Tibial artery (tissue), 4 donors: Measurements from ENCODE around the gene ULK4.

Experiments
- DNase-seq, 2 donors: peaks; one replicate each; pipeline ENCODE4 v3.0.0-alpha.2; 2019
- H3K27ac ChIP-seq, 2 donors: fragments of 200-600 bp; sonication (generic) in 1 of 2; 1 replicate in 1 of 2; 2 replicates in 1 of 2; pipeline ENCODE4 v1.5.1; 2018 to 2019; ENCODE audit warnings: mild to moderate bottlenecking in 1 of 2
- H3K27me3 ChIP-seq, 2 donors: fragments of 200-600 bp; sonication (generic) in 1 of 2; one replicate each; pipeline versions ENCODE4 v1.5.1 to v1.6.0; 2016 to 2019
- H3K36me3 ChIP-seq, 3 donors: fragments of 200-600 bp; sonication (generic) in 2 of 3; one replicate each; pipeline ENCODE4 v1.5.1; 2016 to 2019; ENCODE audit warnings: mild to moderate bottlenecking in 2 of 3
- H3K4me1 ChIP-seq, 4 donors: fragments of 200-600 bp; sonication (generic) in 2 of 4; 1 replicate in 3 of 4; 2 replicates in 1 of 4; pipeline ENCODE4 v1.5.1; 2016 to 2019
- H3K4me3 ChIP-seq, 2 donors: fragments of 200-600 bp; sonication (generic) in 1 of 2; 1 replicate in 1 of 2; 2 replicates in 1 of 2; pipeline ENCODE4 v1.5.1; 2018 to 2019; ENCODE audit warnings: mild to moderate bottlenecking in 2 of 2
- H3K9me3 ChIP-seq, 3 donors: fragments of 200-600 bp; sonication (generic) in 1 of 3; one replicate each; pipeline ENCODE4 v1.5.1; 2016 to 2019
- intact Hi-C: fragments of 100-400 bp; cut with DNase I; formaldehyde crosslinking; loops from one replicate; pipeline ENCODE4 v1.15.0; 2023; ENCODE audit warnings: low total_unique reads
- TF ChIP-seq, protein P1 (sequence below), 2 experiments: fragments of 200-600 bp in 1 of 2; fragments of 450-650 bp in 1 of 2; IDR thresholded peaks; one replicate each; pipeline ENCODE4 v1.5.1; 2017 to 2019; ENCODE audit warnings: antibody characterized with exemption in 2 of 2, mild to moderate bottlenecking in 1 of 2, moderate library complexity in 1 of 2

ULK4 gene

DNA sequence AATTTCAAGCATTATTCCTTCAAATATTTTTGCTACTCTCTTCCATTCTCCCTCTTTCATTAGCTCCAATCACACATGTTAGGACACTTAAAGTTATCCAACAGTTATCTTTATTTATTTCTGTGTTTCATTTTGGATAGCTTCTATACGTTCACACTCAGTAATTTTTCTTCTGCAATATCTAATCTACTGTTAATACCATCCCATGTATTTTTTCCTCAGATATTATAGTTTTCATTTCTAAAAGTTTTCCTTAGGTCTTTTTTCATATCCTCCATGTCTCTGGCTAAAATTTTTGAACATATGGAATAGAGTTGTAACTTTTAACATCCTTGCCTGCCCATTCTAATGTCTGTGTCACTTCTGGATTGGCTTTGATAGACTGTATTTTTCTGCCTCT is 689.2 kb downstream of the ULK4 start:
- intact Hi-C loops, result no loop called here
- Histone ChIP-seq H3K4me1 (no peaks in the 10 kb centered on the region), H3K36me3 (no peaks in the 10 kb centered on the region), H3K4me3 (no peak overlapping the region), H3K27ac (no peak overlapping the region), H3K27me3 (no peaks in the 10 kb centered on the region), H3K9me3 (peaks cover 0 to 5% (median 0%) of the 10 kb centered on the region in 3 donors)
- DNase-seq, result no peak
- TF ChIP-seq, protein P1, sequence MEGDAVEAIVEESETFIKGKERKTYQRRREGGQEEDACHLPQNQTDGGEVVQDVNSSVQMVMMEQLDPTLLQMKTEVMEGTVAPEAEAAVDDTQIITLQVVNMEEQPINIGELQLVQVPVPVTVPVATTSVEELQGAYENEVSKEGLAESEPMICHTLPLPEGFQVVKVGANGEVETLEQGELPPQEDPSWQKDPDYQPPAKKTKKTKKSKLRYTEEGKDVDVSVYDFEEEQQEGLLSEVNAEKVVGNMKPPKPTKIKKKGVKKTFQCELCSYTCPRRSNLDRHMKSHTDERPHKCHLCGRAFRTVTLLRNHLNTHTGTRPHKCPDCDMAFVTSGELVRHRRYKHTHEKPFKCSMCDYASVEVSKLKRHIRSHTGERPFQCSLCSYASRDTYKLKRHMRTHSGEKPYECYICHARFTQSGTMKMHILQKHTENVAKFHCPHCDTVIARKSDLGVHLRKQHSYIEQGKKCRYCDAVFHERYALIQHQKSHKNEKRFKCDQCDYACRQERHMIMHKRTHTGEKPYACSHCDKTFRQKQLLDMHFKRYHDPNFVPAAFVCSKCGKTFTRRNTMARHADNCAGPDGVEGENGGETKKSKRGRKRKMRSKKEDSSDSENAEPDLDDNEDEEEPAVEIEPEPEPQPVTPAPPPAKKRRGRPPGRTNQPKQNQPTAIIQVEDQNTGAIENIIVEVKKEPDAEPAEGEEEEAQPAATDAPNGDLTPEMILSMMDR (IDR thresholded peaks at IDR 0.05), result no peak

DNA sequence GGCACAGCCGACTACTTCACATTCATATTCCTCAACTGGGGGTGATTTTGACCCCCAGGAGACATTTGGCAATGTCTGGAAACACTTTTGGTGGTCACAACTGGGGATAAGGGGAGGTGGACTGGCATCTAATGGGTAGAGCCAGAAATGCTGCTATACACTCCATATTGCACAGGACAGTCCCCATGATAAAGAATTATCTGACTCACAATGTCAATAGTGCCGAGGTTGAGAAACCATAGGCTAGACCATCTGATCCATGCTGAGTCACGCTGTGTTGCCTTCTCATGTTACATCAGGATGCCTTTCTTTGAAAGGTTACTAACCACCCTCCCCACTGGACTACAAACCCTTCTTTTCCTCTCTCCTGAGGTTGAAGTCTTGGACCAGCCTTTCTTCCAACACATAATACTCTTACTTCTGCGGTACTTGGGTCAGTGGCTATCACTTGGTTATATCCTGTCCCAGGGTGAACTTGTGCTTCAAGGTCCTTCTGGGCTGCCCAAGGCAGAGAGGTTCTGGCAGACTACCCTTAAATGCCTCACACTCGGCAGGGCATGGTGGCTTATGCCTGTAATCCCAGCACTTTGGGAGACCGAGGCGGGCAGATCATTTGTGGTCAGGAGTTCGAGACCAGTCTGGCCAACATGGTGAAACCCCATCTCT is 693.8 kb downstream of the ULK4 start:
- TF ChIP-seq, protein P1 (IDR thresholded peaks at IDR 0.05), result no peak
- Histone ChIP-seq H3K27me3 (no peaks in the 10 kb centered on the region), H3K4me1 (no peaks in the 10 kb centered on the region), H3K9me3 (peaks cover 0 to 5% (median 0%) of the 10 kb centered on the region in 3 donors), H3K36me3 (no peaks in the 10 kb centered on the region), H3K27ac (no peak overlapping the region), H3K4me3 (no peak overlapping the region)
- intact Hi-C loops, result no loop called here
- no peak for DNase-seq

DNA sequence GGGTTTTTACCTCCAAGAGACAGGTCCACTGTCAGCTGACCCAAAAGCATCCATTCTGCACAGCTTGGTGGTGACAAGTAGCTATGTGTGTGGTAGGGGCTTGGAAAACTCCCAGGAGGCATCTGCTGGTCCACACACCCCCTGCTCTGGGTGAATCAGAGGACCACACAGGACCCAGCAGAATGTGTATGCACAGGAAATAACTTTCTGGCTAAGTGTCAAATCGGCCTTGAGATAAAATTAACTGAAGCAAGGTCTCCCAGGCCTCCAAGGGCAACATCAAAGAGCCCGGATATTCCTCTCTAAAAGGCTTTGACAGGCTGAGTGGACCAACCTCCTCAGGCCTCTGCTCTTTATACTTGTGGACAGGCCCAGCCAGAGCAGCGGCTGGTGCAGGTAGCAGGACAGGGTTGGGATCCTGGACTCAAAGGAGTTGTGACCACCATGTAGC is 696.1 kb downstream of the ULK4 start:
- Histone ChIP-seq H3K4me3 (no peak overlapping the region), H3K27ac (no peak overlapping the region), H3K4me1 (no peaks in the 10 kb centered on the region), H3K27me3 (no peaks in the 10 kb centered on the region), H3K36me3 (no peaks in the 10 kb centered on the region), H3K9me3 (no peaks in the 10 kb centered on the region)
- no peak for DNase-seq
- intact Hi-C loops, result no loop called here
- TF ChIP-seq, protein P1 (IDR thresholded peaks at IDR 0.05), result no peak

DNA sequence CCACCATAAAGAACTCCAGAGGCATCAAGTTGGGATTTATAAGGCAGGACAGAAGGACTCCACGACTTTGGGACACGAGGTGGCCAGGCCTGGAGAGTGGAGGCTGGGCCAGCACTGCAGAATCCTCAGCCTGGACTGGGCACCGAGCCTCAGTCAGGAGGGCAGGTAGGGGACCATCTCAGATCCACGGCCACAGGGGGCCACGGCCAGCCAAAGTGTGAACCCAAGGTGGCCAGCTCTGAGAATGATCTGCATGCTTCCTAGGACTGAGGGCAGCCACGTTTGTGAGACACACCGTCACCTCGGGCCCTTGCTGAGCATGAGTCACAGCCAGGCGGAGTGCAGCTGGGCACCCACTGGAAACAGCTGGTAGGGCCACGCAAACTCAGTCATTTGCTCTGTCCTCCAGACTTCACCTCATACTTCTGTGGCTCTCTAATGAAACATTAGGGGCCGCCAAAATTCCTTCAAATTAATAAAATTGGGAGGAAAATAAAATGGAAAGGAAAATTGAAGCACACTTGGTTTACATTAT is 696.8 kb downstream of the ULK4 start:
- Histone ChIP-seq H3K27me3 (no peaks in the 10 kb centered on the region), H3K36me3 (no peaks in the 10 kb centered on the region), H3K27ac (no peak overlapping the region), H3K4me3 (no peak overlapping the region), H3K9me3 (no peaks in the 10 kb centered on the region), H3K4me1 (no peaks in the 10 kb centered on the region)
- TF ChIP-seq, protein P1 (IDR thresholded peaks at IDR 0.05), result no peak
- intact Hi-C loops, result no loop called here
- no peak for DNase-seq

DNA sequence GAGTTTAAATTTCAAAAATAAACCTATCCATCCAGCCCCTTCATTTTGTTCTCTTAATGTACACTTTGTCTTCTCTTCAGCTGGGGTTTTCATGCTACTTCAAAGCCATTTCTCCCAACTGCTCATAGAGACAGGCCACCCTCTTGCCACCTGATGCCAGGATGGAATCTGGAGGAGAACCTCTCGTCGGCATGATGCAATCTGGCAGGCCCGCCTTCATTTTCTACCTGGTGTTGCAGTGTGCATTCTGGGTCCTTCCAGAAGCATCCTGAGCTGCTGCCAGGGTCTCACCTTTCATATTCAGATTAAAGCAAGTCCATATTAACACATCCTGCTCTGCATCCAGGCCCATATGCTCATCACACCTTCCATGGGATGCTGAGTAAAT is 701.8 kb downstream of the ULK4 start:
- DNase-seq, result no peak
- H3K4me3 ChIP-seq, result no peak overlapping the region
- H3K4me1 ChIP-seq, result no peaks in the 10 kb centered on the region
- no peak overlapping the region for H3K27ac ChIP-seq
- TF ChIP-seq, protein P1 (IDR thresholded peaks at IDR 0.05), result no peak
- intact Hi-C loops, result no loop called here
- no peaks in the 10 kb centered on the region for H3K9me3 ChIP-seq
- no peaks in the 10 kb centered on the region for H3K36me3 ChIP-seq
- H3K27me3 ChIP-seq, result no peaks in the 10 kb centered on the region
